DLD1 (cell line): ENCODE measurements around the gene ARID1B.

Source experiments
- in situ Hi-C: cut with HindIII; loops from 2 replicates; pipeline ENCODE4 v1.10.0; 2017; ENCODE audit warnings: low sequenced_read_pairs

ARID1B gene

DNA sequence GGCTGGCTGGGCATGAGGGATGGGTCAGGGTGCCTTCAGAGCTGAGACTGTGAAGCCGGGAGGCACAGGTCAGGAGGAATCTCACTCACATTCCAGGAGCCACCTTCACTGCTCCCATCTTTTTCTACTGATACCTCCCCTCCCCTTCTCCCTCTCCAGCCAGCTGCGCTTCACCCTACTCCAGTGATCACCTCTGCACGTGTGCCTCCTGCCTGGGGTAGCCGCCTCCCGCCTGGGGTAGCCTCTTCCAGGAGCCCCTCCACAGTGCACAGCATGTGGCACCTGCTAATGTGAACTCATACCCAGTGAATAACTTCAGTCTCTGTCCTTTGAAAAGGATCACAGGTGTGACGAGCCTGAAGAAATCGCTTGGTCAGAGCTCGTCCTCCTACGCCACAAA is 313.6 kb downstream of the ARID1B start:
- in situ Hi-C loops, result no loop called here

DNA sequence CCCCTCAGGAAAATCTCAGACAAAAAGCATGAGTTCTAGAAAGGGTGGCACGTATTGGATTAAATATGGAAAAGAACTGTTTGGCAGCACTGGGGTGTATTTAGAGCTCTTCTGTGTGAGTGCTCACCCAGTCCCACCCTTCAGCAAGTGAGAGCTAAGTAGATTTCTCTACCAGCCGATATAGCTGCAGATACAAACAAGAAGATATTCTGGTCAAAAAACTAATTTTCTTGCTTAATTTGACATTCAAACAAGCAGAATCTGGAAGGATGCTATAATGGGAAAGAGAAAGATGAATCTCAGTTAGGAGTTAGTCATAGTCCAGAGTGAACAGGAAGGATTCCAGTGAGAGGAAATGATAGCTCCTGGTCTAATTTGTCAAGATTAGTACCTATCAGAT is 314.1 kb downstream of the ARID1B start:
- in situ Hi-C loops, result no loop called here

- in situ Hi-C loops, result no loop called here
Measured at GRCh38 chr6:157091856-157092460, 314.8 kb downstream of the ARID1B start.

- in situ Hi-C loops, result no loop called here
Measured at GRCh38 chr6:157092736-157093135, 315.6 kb downstream of the ARID1B start.

DNA sequence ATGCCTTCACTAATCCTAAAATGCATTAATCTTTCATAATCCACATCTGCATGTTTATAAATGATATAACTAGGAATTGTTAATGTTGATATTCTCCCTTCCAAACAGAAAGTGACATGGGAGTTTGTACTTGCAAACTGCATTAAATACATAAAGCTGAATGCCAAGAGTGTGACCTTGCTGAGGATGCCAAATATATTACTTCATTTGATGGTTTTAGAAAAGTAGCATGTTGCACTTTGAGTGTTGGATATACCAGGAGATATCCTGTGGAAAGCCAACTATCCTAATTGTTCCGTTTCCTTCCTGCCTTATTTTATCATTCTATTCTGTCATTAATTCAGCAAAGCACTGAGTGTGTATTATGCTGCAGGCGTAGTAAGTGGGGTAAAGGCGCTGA is 316.4 kb downstream of the ARID1B start:
- in situ Hi-C loops, result no loop called here

GRCh38 chr6:157094038-157094437 is 316.9 kb downstream of the ARID1B start:
- in situ Hi-C loops, result no loop called here

GRCh38 chr6:157095084-157095483 is 317.9 kb downstream of the ARID1B start:
- in situ Hi-C loops, result no loop called here

GRCh38 chr6:157095569-157095968 is 318.4 kb downstream of the ARID1B start:
- in situ Hi-C loops, result no loop called here

DNA sequence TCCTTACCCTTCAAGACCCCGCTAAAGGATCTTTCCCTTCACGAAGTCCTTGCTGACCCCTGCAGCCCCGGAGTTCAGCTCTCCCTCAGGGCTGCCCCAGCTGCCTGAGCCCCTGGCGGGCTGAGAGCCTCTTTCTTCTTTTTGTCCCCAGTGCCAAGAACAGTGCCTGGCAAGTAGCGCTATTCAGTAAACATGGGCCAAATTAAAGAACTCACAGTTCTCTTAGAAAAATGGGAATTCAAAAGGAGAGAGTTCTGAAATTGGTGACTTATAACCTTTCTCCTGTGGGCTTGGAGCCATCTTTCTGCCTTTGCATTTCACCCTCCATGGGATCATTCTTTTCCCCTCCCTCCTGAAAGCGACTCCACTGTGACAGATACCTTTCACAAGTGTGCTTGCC is 318.9 kb downstream of the ARID1B start:
- in situ Hi-C loops, result no loop called here

GRCh38 chr6:157096522-157096921 is 319.3 kb downstream of the ARID1B start:
- in situ Hi-C loops, result no loop called here

DNA sequence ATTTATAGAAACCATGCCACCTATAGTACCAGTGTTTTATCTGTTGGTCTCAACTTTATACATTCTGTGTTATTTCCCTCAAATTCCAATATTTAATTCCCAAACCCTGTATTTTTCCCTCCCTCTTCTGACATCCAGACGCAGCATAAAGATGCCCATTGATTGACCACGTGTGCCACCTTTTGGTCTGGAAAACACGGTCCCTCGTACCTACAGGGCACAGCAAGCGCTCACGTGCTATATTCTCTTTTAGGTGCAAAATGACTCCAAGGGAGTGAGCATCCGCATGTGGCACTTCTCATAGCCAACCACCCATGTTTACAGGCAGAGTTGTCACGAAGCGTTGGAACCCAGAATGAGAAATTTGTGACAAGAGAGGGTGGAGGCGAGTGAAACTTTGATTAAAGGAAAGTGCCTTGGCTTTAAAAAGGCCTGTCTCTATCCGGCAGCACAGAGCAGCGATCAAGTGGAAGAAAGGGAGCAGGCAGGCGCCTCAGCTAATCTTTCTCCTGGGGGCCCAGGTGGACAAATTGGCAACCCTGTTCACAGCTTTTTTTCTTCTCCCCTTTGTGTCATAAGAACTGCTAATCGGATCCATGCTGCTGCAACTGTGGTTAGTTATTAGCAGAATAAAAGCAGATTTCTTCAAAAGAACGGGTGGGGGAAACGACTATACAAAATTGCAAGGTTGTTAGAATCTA is 320.2 kb downstream of the ARID1B start:
- in situ Hi-C loops, result no loop called here

DNA sequence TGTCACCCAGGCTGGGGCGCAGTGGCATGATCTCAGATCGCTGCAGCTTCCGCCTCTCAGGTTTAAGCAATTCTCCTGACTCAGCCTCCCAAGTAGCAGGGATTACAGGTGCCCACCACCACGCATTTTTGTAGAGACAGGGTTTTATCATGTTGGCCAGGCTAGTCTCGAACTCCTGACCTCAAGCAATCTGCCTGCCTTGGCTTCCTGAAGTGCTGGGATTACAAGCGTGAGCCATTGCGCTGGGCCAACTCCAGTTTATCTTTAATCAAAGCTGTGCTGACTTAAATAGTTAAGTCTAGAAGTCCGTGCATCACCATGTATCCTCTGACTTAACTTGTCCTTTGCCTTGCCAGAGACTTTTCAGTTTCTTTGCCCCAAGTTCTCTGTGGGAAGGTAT is 321.8 kb downstream of the ARID1B start:
- in situ Hi-C loops, result no loop called here

- in situ Hi-C loops, result no loop called here
Measured at GRCh38 chr6:157099912-157100593, 322.9 kb downstream of the ARID1B start.

GRCh38 chr6:157101166-157101565 is 324.0 kb downstream of the ARID1B start:
- in situ Hi-C loops, result no loop called here

DNA sequence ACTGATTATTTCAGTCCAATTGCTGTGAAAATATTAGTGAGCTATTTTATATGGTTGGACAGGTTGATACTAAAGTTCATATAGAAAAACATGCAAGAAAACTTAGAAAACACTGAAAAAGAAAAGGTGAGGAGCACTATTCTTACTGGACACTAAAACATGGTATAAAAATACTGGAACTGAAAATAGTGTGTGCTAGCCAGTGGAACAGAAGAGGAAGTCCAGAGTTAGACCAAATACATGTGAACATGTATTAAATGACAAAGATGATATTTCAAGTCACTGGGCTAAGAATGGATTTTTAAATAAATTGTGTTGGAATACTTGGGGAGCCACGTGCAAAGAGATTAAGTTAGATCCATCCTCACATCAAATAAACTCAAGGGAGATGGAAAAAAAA is 327.6 kb downstream of the ARID1B start:
- in situ Hi-C loops, result no loop called here

- in situ Hi-C loops, result no loop called here
Measured at GRCh38 chr6:157106487-157106886, 329.3 kb downstream of the ARID1B start.

DNA sequence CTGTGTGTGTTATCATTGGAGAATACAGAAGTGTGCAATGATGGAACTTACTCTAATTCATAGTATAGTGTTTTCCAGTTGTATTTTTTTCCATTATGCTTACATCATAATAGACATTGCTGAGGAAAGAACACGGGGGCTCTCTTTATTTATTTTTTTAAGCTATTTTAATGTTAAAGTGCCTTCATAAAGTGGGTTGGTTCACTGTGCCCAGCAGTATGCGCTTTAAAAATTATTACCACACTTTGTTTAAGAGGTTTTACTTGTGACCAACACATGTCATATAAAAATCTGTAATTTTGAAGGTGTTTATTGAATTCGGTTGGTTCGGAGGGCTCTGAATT is 330.4 kb downstream of the ARID1B start:
- in situ Hi-C loops, result no loop called here

DNA sequence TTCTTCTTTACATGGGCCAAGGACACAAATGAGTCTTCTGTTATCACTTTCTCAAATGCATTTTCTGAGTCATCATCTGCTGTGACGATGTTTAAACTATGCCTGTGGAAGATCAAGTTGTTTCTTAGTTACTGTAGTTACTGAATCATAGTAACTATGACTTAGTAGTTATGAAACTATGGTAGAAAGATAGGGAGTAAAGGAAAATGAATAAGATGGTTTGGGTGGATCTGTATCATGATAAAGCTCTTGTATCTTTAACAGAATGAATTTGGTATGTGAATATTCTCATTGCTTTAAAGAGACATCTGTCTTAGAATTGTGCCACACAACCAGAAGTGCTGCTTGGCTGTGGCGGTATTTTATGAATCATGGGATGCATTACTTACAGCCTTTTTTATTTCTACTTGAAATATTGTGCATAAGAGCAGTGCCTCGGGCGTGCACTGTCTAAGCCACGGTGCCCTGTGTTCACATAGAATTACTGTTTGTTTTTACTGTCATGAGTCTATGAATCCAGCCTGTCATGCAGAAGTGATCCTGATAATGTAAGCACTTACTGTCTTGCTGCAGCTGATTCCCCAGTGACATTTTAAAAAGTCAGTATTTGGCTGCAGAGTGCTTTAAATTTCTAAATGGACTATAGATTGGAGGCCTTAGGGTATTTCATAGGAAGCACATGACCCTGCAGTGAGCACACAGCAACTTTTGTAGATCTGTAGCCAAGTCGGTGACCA is 330.9 kb downstream of the ARID1B start:
- in situ Hi-C loops, result no loop called here

DNA sequence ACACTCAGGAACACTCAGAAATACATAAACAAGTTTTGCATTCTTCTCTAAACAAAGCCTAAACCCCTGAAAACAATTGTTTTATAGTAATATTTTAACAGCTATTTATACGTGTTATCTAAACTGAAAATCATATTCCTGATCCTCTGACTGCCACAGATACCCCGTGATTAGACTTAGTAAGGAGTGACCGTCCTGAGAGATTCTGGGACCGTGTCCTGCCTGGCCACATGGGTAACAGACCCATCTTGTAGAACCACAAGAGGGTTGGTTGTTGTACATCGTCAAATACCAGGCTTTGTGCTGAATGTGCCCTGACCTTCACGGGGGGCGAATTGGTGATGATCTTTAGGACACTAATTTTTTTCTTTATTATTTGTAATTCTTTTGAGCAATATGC is 331.7 kb downstream of the ARID1B start:
- in situ Hi-C loops, result no loop called here

DNA sequence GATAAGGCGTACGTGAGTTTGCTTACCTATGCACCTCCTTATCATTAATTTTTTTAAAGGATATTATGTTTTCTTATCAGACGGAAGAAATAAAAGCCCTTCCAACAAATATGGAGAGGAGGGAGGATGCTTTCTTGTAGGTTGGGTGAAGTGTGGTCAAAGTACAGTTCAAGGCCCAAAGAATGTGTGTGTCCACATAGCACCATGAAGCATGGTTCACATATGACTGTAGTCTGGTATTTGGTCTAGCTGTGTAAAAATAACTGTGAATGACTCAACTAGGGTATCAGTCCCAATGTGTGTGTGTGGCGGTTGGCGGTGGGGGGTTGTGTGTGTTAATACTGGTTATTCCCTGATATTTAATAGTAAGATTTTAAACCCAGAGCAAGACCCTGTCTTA is 333.4 kb downstream of the ARID1B start:
- in situ Hi-C loops, result no loop called here

GRCh38 chr6:157113389-157113788 is 336.2 kb downstream of the ARID1B start:
- in situ Hi-C loops, result no loop called here

GRCh38 chr6:157116426-157116825 is 339.2 kb downstream of the ARID1B start:
- in situ Hi-C loops, result no loop called here
